SK-N-SH treated with all-trans-retinoic acid at 6 μM for 48 hours (cell line): Measurements from ENCODE around the gene NXPH1.
A peak's percentile ranks its signal among the peaks of the same experiment; 100 is the strongest.

ENCODE experiments used
- ATAC-seq: fragments of 200-7000 bp; cut with Tn5 transposase; 3 replicates; pipeline ENCODE4 v1.9.1; 2020; ENCODE audit warnings: mild to moderate bottlenecking, moderate library complexity
- CREB5 ChIP-seq: fragments of 250-450 bp; sonication (Bioruptor Pico); IDR thresholded peaks from 2 replicates; pipeline ENCODE4 v1.5.1; 2020; ENCODE audit warnings: low read depth, mild to moderate bottlenecking, moderate library complexity
- CSDC2 ChIP-seq: fragments of 250-450 bp; sonication (Bioruptor Pico); IDR thresholded peaks from 2 replicates; pipeline ENCODE4 v1.5.0; 2020; ENCODE audit warnings: mild to moderate bottlenecking, moderate library complexity
- CSRNP3 ChIP-seq: fragments of 250-450 bp; sonication (Bioruptor Pico); IDR thresholded peaks from 2 replicates; pipeline ENCODE4 v1.5.1; 2021; ENCODE audit warnings: mild to moderate bottlenecking, moderate library complexity
- ESRRG ChIP-seq: fragments of 250-450 bp; sonication (Bioruptor Pico); IDR thresholded peaks from 2 replicates; pipeline ENCODE4 v1.6.1; 2021; ENCODE audit warnings: mild to moderate bottlenecking
- ISL1 ChIP-seq: fragments of 250-450 bp; sonication (Bioruptor Pico); IDR thresholded peaks from 2 replicates; pipeline ENCODE4 v2.1.2; 2022; ENCODE audit warnings: mild to moderate bottlenecking, moderate library complexity
- OSR1 ChIP-seq: fragments of 250-450 bp; sonication (Bioruptor Pico); IDR thresholded peaks from 2 replicates; pipeline ENCODE4 v1.8.0; 2022; ENCODE audit warnings: moderate library complexity, mild to moderate bottlenecking, inconsistent platforms
- PATZ1 ChIP-seq: fragments of 250-450 bp; sonication (Bioruptor Pico); IDR thresholded peaks from 2 replicates; pipeline ENCODE4 v1.8.0; 2020; ENCODE audit warnings: mild to moderate bottlenecking, moderate library complexity, borderline replicate concordance
- POU6F1 ChIP-seq: fragments of 250-450 bp; sonication (Bioruptor Pico); IDR thresholded peaks from 2 replicates; pipeline ENCODE4 v1.8.0; 2021; ENCODE audit warnings: low read depth, mild to moderate bottlenecking, moderate library complexity, borderline replicate concordance
- PPARA ChIP-seq: fragments of 250-450 bp; sonication (Bioruptor Pico); IDR thresholded peaks from 2 replicates; pipeline ENCODE4 v1.5.0; 2020; ENCODE audit warnings: mild to moderate bottlenecking, borderline replicate concordance
- RARB ChIP-seq: fragments of 250-450 bp; sonication (Bioruptor Pico); IDR thresholded peaks from 2 replicates; pipeline ENCODE4 v1.8.0; 2021; ENCODE audit warnings: mild to moderate bottlenecking, moderate library complexity
- TCF4 ChIP-seq: fragments of 250-450 bp; sonication (Bioruptor Pico); IDR thresholded peaks from 2 replicates; pipeline ENCODE4 v1.8.0; 2021; ENCODE audit warnings: mild to moderate bottlenecking, moderate library complexity, borderline replicate concordance
- TSHZ2 ChIP-seq: fragments of 250-450 bp; sonication (Bioruptor Pico); IDR thresholded peaks from 2 replicates; pipeline ENCODE4 v1.5.0; 2020; ENCODE audit warnings: mild to moderate bottlenecking, moderate library complexity
- ZNF70 ChIP-seq: fragments of 450-650 bp; formaldehyde crosslinking; IDR thresholded peaks from 2 replicates; pipeline ENCODE4 v1.5.0; 2020; ENCODE audit warnings: mild to moderate bottlenecking, moderate library complexity
- ZNF8 ChIP-seq: fragments of 450-650 bp; formaldehyde crosslinking; IDR thresholded peaks from 2 replicates; pipeline ENCODE4 v1.5.0; 2020; ENCODE audit warnings: mild to moderate bottlenecking, moderate library complexity

NXPH1 gene

GRCh38 chr7:8637322-8637721, 203.9 kb downstream of the NXPH1 start:
- TF ChIP-seq PPARA (CRISPR knock-in tag): no peak
- TF ChIP-seq CSDC2 (CRISPR knock-in tag): no peak
- TF ChIP-seq ZNF70 (CRISPR knock-in tag): no peak
- no peak for TF ChIP-seq TCF4 (CRISPR knock-in tag)
- no peak for TF ChIP-seq CREB5
- no peak for TF ChIP-seq ZNF8 (CRISPR knock-in tag)
- TF ChIP-seq ISL1 (CRISPR knock-in tag): no peak
- TF ChIP-seq PATZ1: no peak
- no peak for ATAC-seq

GRCh38 chr7:8638076-8638475, 204.7 kb downstream of the NXPH1 start:
- no peak for TF ChIP-seq ESRRG (CRISPR knock-in tag)
- no peak for TF ChIP-seq OSR1
- TF ChIP-seq TSHZ2 (CRISPR knock-in tag): 0 out of 2 replicates have a peak, but pooled peaks have one; percentile 32
- ATAC-seq: no peak

- ATAC-seq: no peak
- TF ChIP-seq TSHZ2 (CRISPR knock-in tag): no peak
- no peak for TF ChIP-seq PPARA (CRISPR knock-in tag)
- TF ChIP-seq PATZ1: no peak
- no peak for TF ChIP-seq CSRNP3 (CRISPR knock-in tag)
- no peak for TF ChIP-seq POU6F1 (CRISPR knock-in tag)
- TF ChIP-seq RARB: no peak
Measured at GRCh38 chr7:8639668-8640067, 206.3 kb downstream of the NXPH1 start.
